HPDE6-E6E7 (cell line): ENCODE results near the gene MRPL42.
"Not testable (repeated sequence)": the region's sequence is repeated elsewhere in the genome, so short reads cannot be mapped to it uniquely, and the experiment has no call there.

Source experiments
- DNase-seq: peaks from one replicate; pipeline ENCODE4 v3.0.0; 2011; ENCODE audit warnings: missing footprints; ENCODE audit errors: extremely low spot score

MRPL42 gene

GRCh38 chr12:93547778-93548177 is 80.5 kb downstream of the MRPL42 start:
- no peak for DNase-seq

DNA sequence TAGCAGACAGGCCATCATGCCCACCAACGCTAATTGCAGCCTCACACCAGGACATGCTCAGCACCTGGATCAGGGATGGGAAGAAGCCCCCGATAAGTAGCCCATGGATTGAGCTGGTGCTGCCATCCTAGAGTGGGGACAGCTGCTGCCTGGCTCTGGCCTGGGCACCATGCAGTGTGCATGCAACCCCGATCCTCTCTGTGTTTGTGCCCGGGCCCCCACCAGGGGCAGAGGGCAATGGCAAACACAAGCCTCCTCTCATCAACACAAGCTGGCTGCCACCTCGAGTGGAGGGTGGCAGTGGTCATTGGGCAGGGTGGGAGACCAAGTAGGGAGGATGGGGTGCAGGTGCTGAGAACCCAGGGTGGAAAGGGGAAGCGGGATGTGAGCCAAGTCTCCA is 81.9 kb downstream of the MRPL42 start:
- DNase-seq = no peak

- no peak for DNase-seq
Observed at GRCh38 chr12:93550748-93551611, 83.7 kb downstream of the MRPL42 start.

- no peak for DNase-seq
Observed at GRCh38 chr12:93552427-93552826, 85.1 kb downstream of the MRPL42 start.

DNA sequence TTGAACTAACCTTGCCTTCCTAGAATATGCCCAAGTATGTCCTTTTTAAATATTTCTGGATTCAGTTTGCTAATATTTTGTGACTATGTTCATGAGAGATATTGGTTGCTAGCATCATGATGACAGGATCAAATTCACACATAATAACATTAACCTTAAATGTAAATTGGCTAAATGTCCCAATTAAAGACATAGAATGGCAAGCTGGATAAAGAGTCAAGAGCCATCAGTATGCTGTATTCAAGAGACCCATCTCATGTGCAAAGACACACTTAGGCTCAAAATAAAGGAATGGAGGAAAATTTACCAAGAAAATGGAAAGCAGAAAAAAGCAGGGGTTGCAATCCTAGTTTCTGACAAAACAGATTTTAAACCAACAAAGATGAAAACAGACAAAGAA is 90.6 kb downstream of the MRPL42 start:
- DNase-seq = not testable (repeated sequence)

DNA sequence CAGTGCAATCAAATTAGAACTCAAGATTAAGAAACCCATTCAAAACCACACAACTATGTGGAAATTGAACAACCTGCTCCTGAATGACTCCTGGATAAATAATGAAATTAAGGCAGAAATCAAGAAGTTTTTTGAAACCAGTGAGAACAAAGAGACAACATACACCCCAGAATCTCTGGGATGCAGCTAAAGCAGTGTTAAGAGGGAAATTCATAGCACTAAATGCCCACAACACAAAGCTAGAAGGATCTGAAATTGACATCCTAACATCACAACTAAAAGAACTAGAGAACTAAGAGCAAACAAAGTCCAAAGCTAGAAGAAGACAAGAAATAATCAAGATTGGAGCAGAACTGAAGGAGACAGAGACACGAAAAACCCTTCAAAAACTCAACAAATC is 91.4 kb downstream of the MRPL42 start:
- not testable (repeated sequence) for DNase-seq

DNA sequence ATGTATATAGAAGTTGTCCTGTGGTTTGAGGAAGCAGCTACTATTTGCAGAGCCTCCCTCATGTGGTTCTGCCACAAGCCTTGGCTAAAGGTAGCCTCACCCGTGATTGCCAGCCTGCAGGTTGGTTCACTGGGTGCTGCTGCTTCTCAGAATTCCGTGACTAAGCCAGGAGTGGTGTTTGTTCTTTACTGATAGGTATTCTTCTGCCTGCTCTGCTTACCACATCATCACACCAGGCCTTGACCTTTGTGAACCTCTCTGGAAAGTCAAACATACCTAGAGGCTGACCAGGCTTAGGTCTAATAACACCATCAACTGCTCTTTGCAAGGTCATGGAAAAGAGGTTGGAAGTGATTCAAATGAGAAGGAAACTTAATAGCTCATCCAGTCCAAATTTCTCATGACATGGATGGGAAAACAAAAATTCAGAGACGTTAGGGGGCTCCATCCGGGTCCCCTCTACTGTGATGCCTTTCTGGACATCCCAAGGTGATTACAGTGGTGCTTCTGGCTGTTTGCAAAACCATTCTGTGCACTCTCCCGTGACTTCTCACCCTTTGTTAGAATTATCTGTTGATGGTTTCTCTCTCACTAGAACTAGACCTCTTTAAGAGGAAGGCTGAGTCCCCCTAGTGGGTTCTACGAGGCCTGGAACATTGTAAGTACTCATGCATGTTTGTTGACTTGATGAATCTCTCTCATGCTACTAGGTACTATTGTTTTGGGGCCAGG is 96.7 kb downstream of the MRPL42 start:
- peak; percentile 76 for DNase-seq

GRCh38 chr12:93565760-93566159 is 98.4 kb downstream of the MRPL42 start:
- DNase-seq = no peak
